T-cell (primary cell): ENCODE data around the gene MMP21. TPM values are rescaled to one million over a fixed set of nuclear protein-coding genes. Genes with fewer than 3 reads are reported as not detected.
A peak's percentile ranks its signal among the peaks of the same experiment; 100 is the strongest.

ENCODE experiments used
- ATAC-seq, 4 experiments: fragments of 200-7000 bp in 3 of 4; fragments of 150-1000 bp in 1 of 4; cut with Tn5 transposase; replicated peaks in 1 of 4; 1 replicate in 3 of 4; 2 replicates in 1 of 4; pipeline ENCODE4 v1.10.0; 2021; ENCODE audit warnings: moderate library complexity in 3 of 4, mild to moderate bottlenecking in 2 of 4, moderate number of reproducible peaks in 1 of 4
- CTCF ChIA-PET, 2 donors: fragments of 300-600 bp; sonication (Branson Sonifier 250); formaldehyde crosslinking; loops; one replicate each; lab custom pipeline; 2022; ENCODE audit warnings: antibody characterized with exemption in 2 of 2; lab: Charles Lee
- POLR2A ChIA-PET, 2 donors: fragments of 300-600 bp; sonication (Branson Sonifier 250); formaldehyde crosslinking; loops; one replicate each; lab custom pipeline; 2022; ENCODE audit warnings: antibody characterized with exemption in 2 of 2; lab: Charles Lee
- DNase-seq, 35 experiments: peaks; one replicate each; pipeline versions ENCODE4 v3.0.0 to v3.0.0-alpha.2; 2013 to 2023
- H3K27ac ChIP-seq: one replicate; pipeline ENCODE4 v1.5.1; 2013; ENCODE audit warnings: low read length
- H3K27me3 ChIP-seq, 2 experiments: replicated peaks in 1 of 2; 1 replicate in 1 of 2; 2 replicates in 1 of 2; pipeline versions ENCODE4 v1.6.1 to v1.7.0; 2013; ENCODE audit warnings: low read length in 1 of 2, mixed read lengths in 1 of 2; ENCODE audit not compliant: control insufficient read depth in 2 of 2, insufficient read depth in 2 of 2; ENCODE audit errors: extremely low read depth in 1 of 2
- H3K36me3 ChIP-seq, 2 donors: 1 replicate in 1 of 2; 2 replicates in 1 of 2; pipeline versions ENCODE4 v1.6.1 to v1.7.0; 2013; ENCODE audit warnings: low read length in 1 of 2; ENCODE audit not compliant: control insufficient read depth in 2 of 2, insufficient read depth in 1 of 2; ENCODE audit errors: extremely low read depth in 1 of 2
- H3K4me1 ChIP-seq, 2 experiments: 1 replicate in 1 of 2; 2 replicates in 1 of 2; pipeline versions ENCODE4 v1.6.1 to v1.7.0; 2013; ENCODE audit warnings: low read length in 2 of 2, mixed read lengths in 1 of 2; ENCODE audit not compliant: insufficient read depth in 2 of 2, control insufficient read depth in 1 of 2; ENCODE audit errors: extremely low read depth in 1 of 2
- H3K4me3 ChIP-seq, 2 donors: 1 replicate in 1 of 2; 2 replicates in 1 of 2; pipeline versions ENCODE4 v1.5.1 to v1.7.0; 2013; ENCODE audit warnings: mild to moderate bottlenecking in 2 of 2, low read length in 1 of 2, moderate library complexity in 1 of 2; ENCODE audit not compliant: control insufficient read depth in 1 of 2; ENCODE audit errors: extremely low read depth in 1 of 2
- H3K9me3 ChIP-seq: 2 replicates; pipeline ENCODE4 v1.7.0; 2013
- H3K27ac Mint-ChIP-seq, 2 donors: one replicate each; pipeline ENCODE4 v1.8.0; 2020 to 2021; ENCODE audit warnings: mild to moderate bottlenecking in 2 of 2, mixed read lengths in 2 of 2
- H3K27me3 Mint-ChIP-seq, 2 donors: one replicate each; pipeline ENCODE4 v1.8.0; 2021 to 2022; ENCODE audit warnings: mixed read lengths in 2 of 2
- H3K36me3 Mint-ChIP-seq: one replicate; pipeline ENCODE4 v1.8.0; 2021; ENCODE audit warnings: mixed read lengths
- H3K4me1 Mint-ChIP-seq, 3 donors: one replicate each; pipeline ENCODE4 v1.8.0; 2020 to 2022; ENCODE audit warnings: mixed read lengths in 3 of 3, mild to moderate bottlenecking in 1 of 3
- H3K4me3 Mint-ChIP-seq, 3 donors: one replicate each; pipeline ENCODE4 v1.8.0; 2020 to 2022; ENCODE audit warnings: mild to moderate bottlenecking in 3 of 3, mixed read lengths in 3 of 3, moderate library complexity in 3 of 3
- H3K9me3 Mint-ChIP-seq, 3 donors: one replicate each; pipeline ENCODE4 v1.8.0; 2020 to 2022; ENCODE audit warnings: mixed read lengths in 3 of 3
- WGBS: methylation state at CpG from one replicate; pipeline ENCODE4 v1.1.5; 2013; ENCODE audit warnings: missing lambda C conversion rate; ENCODE audit not compliant: insufficient coverage; 5-methylcytosine and 5-hydroxymethylcytosine counted together
- total RNA-seq, 35 experiments: library from RNA in 6 of 35; stranded (reverse) in 6 of 35; fragments of 120-200 nt in 1 of 35; gene quantifications; one replicate each; pipeline versions ENCODE4 v1.2.1 to v1.2.4 and lab custom pipeline; 2013 to 2026

MMP21 gene
- total RNA-seq, 5 donors from 2014 or later (not counting 1 experiment from before 2014, with no cell fraction given) = 0.30 to 0.49 (median 0.44) TPM

- no peaks in the 10 kb centered on the region for H3K4me1 Mint-ChIP-seq
- H3K27me3 Mint-ChIP-seq = no peaks in the 10 kb centered on the region
- ChIA-PET CTCF (no interaction called here), POLR2A (no interaction called here)
- Histone ChIP-seq H3K36me3 (peaks cover 11 to 45% of the 10 kb centered on the region in 2 donors), H3K9me3 (no peaks in the 10 kb centered on the region), H3K4me3 (no peak overlapping the region), H3K4me1 (no peaks in the 10 kb centered on the region), H3K27ac (no peak overlapping the region), H3K27me3 (no peaks in the 10 kb centered on the region)
- DNase-seq (no peak), ATAC-seq (no peak)
- H3K9me3 Mint-ChIP-seq = no peaks in the 10 kb centered on the region
- WGBS = 89% methylated on average over 7 of the region's 8 CpGs
- H3K27ac Mint-ChIP-seq = no peak overlapping the region
- peaks cover 52% of the 10 kb centered on the region for H3K36me3 Mint-ChIP-seq
- no peak overlapping the region for H3K4me3 Mint-ChIP-seq
These were observed 20.1 kb upstream of the MMP21 start for GRCh38 chr10:125795637-125796190.

- 100% methylated on average over 2 of the region's 2 CpGs for WGBS
- H3K4me1 ChIP-seq = no peaks in the 10 kb centered on the region
- no peak overlapping the region for H3K4me3 ChIP-seq
- no peaks in the 10 kb centered on the region for H3K27me3 ChIP-seq
- H3K27ac Mint-ChIP-seq = no peak overlapping the region
- peaks cover 51% of the 10 kb centered on the region for H3K36me3 Mint-ChIP-seq
- no peaks in the 10 kb centered on the region for H3K9me3 ChIP-seq
- H3K4me1 Mint-ChIP-seq = peaks cover 0 to under 1% (median 0%) of the 10 kb centered on the region in 3 donors
- no peaks in the 10 kb centered on the region for H3K9me3 Mint-ChIP-seq
- POLR2A ChIA-PET = no interaction called here
- H3K36me3 ChIP-seq = peaks cover 11 to 45% of the 10 kb centered on the region in 2 donors
- DNase-seq (no peak), ATAC-seq (no peak)
- H3K27me3 Mint-ChIP-seq = no peaks in the 10 kb centered on the region
- CTCF ChIA-PET = no interaction called here
- H3K4me3 Mint-ChIP-seq = no peak overlapping the region
- H3K27ac ChIP-seq = no peak overlapping the region
These were observed 19.5 kb upstream of the MMP21 start for GRCh38 chr10:125795128-125795527.

- peaks cover 12 to 15% (median 15%) of the 10 kb centered on the region in 3 donors for H3K4me1 Mint-ChIP-seq
- no peaks in the 10 kb centered on the region for H3K27me3 Mint-ChIP-seq
- H3K9me3 Mint-ChIP-seq = no peaks in the 10 kb centered on the region
- ATAC-seq (no peak), DNase-seq (peak in 2 of 35 experiments; percentile 4 to 19)
- peak overlapping the region in 1 of 2 donors; percentile 43 for H3K27ac Mint-ChIP-seq
- ChIA-PET CTCF (no interaction called here), POLR2A (no interaction called here)
- peaks cover 14 to 39% of the 10 kb centered on the region in 2 donors for H3K36me3 ChIP-seq
- H3K9me3 ChIP-seq = no peaks in the 10 kb centered on the region
- H3K36me3 Mint-ChIP-seq = peaks cover 49% of the 10 kb centered on the region
- H3K4me1 ChIP-seq = peaks cover 2 to 14% of the 10 kb centered on the region in 2 experiments
- WGBS = 81% methylated on average over 13 of the region's 14 CpGs
- peak overlapping the region; percentile 4 for H3K27ac ChIP-seq
- H3K4me3 ChIP-seq = no peak overlapping the region
- no peaks in the 10 kb centered on the region for H3K27me3 ChIP-seq
- no peak overlapping the region for H3K4me3 Mint-ChIP-seq
These were observed 17.0 kb upstream of the MMP21 start for GRCh38 chr10:125792342-125793300.

GRCh38 chr10:125788156-125789034 is 12.8 kb upstream of the MMP21 start:
- no peaks in the 10 kb centered on the region for H3K9me3 ChIP-seq
- H3K4me1 ChIP-seq = peaks cover 2 to 14% of the 10 kb centered on the region in 2 experiments
- H3K36me3 ChIP-seq = peaks cover 8 to 11% of the 10 kb centered on the region in 2 donors
- DNase-seq = no peak
- H3K27ac ChIP-seq = peak overlapping the region; percentile 28
- H3K4me3 ChIP-seq = no peak overlapping the region
- Mint-ChIP-seq H3K4me1 (peaks cover 20 to 22% (median 21%) of the 10 kb centered on the region in 3 donors), H3K27me3 (no peaks in the 10 kb centered on the region), H3K36me3 (peaks cover 37% of the 10 kb centered on the region), H3K4me3 (peak overlapping the region in 1 of 3 donors; percentile 37), H3K9me3 (no peaks in the 10 kb centered on the region), H3K27ac (peak overlapping the region; percentile 44 to 75)
- H3K27me3 ChIP-seq = no peaks in the 10 kb centered on the region
- peak in 3 of 4 experiments; percentile 48 to 74 (median 69) for ATAC-seq
- CTCF ChIA-PET = no interaction called here
- POLR2A ChIA-PET = no interaction called here
- WGBS = 73% methylated on average over 16 of the region's 17 CpGs

GRCh38 chr10:125785791-125786190 is 10.2 kb upstream of the MMP21 start:
- no peaks in the 10 kb centered on the region for H3K9me3 Mint-ChIP-seq
- Histone ChIP-seq H3K4me3 (no peak overlapping the region), H3K9me3 (no peaks in the 10 kb centered on the region), H3K4me1 (peaks cover 2 to 14% of the 10 kb centered on the region in 2 experiments), H3K27ac (no peak overlapping the region), H3K36me3 (peaks cover 3 to 5% of the 10 kb centered on the region in 2 donors), H3K27me3 (no peaks in the 10 kb centered on the region)
- no peak for DNase-seq
- 96% methylated on average over 4 of the region's 9 CpGs for WGBS
- H3K27ac Mint-ChIP-seq = no peak overlapping the region
- POLR2A ChIA-PET = interaction anchor here in 1 of 2 donors (0.6 kb wide), 1 partner anchor 31 kb away, joined by 5 read pairs; no protein-coding TSS in a partner anchor
- H3K27me3 Mint-ChIP-seq = no peaks in the 10 kb centered on the region
- no peak for ATAC-seq
- H3K36me3 Mint-ChIP-seq = peaks cover 20% of the 10 kb centered on the region
- peaks cover 20 to 22% (median 21%) of the 10 kb centered on the region in 3 donors for H3K4me1 Mint-ChIP-seq
- CTCF ChIA-PET = no interaction called here
- no peak overlapping the region for H3K4me3 Mint-ChIP-seq

- H3K4me3 Mint-ChIP-seq = no peak overlapping the region
- H3K27me3 Mint-ChIP-seq = no peaks in the 10 kb centered on the region
- Histone ChIP-seq H3K9me3 (no peaks in the 10 kb centered on the region), H3K4me1 (peaks cover 2 to 13% of the 10 kb centered on the region in 2 experiments), H3K27me3 (no peaks in the 10 kb centered on the region), H3K36me3 (peaks cover 0 to 3% of the 10 kb centered on the region in 2 donors), H3K27ac (no peak overlapping the region), H3K4me3 (no peak overlapping the region)
- peaks cover 14% of the 10 kb centered on the region for H3K36me3 Mint-ChIP-seq
- peaks cover 17 to 21% (median 19%) of the 10 kb centered on the region in 3 donors for H3K4me1 Mint-ChIP-seq
- ChIA-PET CTCF (no interaction called here), POLR2A (no interaction called here)
- ATAC-seq (no peak), DNase-seq (no peak)
- H3K9me3 Mint-ChIP-seq = no peaks in the 10 kb centered on the region
- 50% methylated on average over 2 of the region's 6 CpGs for WGBS
- no peak overlapping the region for H3K27ac Mint-ChIP-seq
These were observed 8.3 kb upstream of the MMP21 start for GRCh38 chr10:125783957-125784356.
